Measurements from ENCODE around the gene DOCK4.

The DOCK4 gene

GRCh38 chr7:111990643-111991042 is 215.6 kb downstream of the DOCK4 start:
- no peak for DNase-seq

DNA sequence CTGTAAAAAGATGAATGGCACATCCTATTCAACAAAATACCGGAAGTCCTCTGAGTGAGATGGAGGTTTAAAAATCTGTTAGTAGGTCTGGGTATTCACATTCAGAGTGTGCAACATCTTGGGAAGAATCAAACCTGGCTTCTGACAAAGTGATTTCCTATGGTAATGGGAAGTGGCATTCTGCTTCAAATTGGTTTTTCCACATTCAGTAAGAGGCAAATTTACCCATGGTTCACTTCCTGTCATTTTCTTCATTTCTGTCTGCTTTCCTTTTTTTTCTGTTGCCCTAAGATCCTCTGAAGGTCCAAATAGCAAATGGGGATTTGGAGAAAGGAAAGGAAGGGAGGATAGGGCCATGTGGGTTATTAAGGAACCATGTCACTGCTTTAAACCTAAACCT is 218.3 kb downstream of the DOCK4 start:
- no peak for DNase-seq

GRCh38 chr7:111987115-111987826 is 218.9 kb downstream of the DOCK4 start:
- no peak for DNase-seq

DNA sequence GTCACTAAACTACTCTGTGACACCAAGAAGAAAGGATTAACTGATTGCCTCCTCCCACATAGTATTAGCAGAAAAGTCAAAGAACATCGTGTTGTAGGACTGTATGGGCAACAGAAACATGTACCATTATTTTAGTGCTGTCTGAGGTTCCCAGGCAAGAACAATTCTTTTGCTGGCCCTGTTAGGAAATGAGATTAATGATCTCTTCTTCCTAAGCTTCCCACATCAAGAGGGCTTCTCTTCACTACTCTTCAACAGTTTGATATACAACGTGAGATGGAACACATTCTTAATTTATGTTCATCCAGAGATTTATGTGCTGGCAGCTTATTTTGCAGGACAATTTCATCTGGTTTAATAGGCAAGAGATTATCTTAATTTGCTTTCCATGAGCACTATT is 219.6 kb downstream of the DOCK4 start:
- DNase-seq = no peak

DNA sequence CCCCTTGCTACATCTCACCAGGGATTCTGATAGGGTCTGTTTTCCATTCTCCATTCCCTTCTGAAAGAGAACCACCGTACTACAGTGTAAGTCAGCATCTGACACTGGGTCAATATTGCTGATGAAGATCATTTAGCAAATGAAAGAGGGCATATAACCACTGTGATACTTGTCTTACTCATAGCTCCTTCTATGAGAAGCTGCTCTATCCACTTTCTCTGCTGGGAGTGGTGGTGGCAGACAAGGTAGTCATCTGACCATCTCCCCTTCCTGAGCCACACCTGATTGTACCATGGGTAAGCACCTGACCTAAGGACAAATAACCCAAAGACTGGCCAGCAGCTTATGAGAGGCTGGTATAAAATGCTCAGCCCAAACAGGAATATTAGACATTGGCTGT is 220.4 kb downstream of the DOCK4 start:
- no peak for DNase-seq

- DNase-seq = no peak
These were observed 223.4 kb downstream of the DOCK4 start for GRCh38 chr7:111982804-111983203.

DNA sequence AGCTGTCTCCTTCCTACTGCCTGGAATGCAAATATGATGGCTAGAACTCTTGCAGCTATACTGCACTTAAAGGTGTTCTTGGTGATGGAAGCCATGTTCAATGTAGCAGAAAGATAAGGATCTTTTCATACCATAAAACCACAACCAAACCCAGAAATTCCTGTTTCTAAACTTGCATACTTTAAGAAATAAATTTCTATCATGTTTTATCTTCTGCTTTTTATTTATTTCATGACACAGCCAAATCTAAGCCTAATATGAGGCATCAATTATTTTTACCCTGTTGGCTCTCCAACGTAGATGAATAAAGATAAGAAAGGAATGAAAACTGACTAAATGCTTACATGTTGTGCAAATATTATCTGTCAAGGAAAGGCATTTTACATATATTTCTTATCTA is 224.1 kb downstream of the DOCK4 start:
- no peak for DNase-seq

GRCh38 chr7:111980725-111981124 is 225.5 kb downstream of the DOCK4 start:
- no peak for DNase-seq

DNA sequence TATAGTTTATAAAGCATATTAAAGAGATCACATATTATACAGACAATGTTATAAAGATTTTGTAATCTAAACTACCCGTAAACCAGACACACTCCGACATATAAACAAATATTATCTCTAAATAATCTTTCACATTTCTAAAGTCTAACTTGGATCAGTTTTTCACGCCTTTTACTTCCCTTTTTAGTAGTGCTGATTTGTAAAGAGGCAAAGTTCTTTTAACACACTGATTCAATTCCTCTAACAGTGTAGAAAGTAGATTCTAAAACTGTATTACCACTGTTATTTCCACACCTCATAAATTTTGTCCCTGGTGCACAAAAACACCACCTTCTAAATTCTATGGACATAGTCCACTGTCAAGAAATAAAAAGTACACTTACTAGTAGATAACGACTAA is 230.9 kb downstream of the DOCK4 start:
- DNase-seq = no peak

GRCh38 chr7:111960984-111961383 is 245.2 kb downstream of the DOCK4 start:
- DNase-seq = no peak

DNA sequence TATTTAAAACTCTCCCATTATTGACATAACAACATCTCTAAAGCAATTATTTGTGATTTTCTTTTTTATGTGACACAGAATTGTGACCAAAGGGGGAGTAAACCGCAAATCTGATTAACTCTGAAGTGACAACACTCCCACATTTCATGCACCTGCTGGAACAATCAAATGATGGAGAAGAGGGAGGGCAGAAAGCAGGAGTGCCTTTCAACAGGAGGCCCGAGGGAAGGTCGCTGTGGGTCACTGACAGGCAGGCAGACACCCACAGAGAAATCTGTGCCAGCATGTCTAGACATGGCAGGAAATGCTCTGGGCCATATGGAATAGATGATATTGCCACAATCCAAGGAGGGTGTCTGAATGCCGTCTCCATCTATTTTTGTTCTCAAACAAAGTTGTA is 247.3 kb downstream of the DOCK4 start:
- peak; percentile 95 for DNase-seq

DNA sequence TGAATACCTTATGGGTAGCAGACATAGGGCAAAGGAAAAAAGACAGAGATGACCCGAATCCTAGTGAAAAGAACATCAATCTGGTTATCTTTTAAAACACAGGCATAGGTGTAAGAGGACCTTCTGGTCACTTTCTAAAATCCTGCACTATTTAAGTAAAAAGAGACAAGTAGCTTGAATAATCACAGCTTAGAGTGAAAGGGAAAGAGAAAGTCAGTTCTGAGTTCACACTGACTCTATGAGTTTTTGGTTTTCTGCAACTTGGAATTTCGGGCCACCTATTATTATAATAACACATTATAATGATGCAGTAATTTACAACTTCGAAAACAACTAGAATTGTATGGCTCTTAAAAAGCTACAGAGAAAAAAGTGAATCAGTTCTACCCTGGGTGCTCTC is 247.8 kb downstream of the DOCK4 start:
- no peak for DNase-seq

GRCh38 chr7:111955616-111956015 is 250.6 kb downstream of the DOCK4 start:
- no peak for DNase-seq

- no peak for DNase-seq
These were observed 251.5 kb downstream of the DOCK4 start for GRCh38 chr7:111954474-111955381.

DNA sequence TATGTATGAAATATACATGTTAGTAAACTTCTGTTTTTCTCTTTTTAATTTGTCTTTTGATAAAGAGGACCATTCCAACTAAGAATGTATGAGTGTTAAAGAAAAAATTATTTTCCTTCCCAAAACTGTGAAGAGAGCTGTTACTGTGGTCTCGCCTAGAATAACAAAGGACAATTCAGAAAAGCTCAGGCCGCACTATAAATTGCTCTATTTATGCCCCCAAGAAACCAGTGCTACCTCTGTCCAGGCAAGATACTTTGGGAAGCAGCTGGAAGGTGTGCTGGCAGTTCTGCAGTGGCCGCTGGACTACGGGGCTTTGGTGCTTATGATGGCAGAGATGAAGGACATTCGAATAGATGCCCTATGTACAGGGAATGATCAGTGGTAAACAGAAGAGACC is 252.1 kb downstream of the DOCK4 start:
- no peak for DNase-seq

GRCh38 chr7:111953611-111954010 is 252.6 kb downstream of the DOCK4 start:
- peak; percentile 30 for DNase-seq

- DNase-seq = no peak
These were observed 253.4 kb downstream of the DOCK4 start for GRCh38 chr7:111952783-111953182.

DNA sequence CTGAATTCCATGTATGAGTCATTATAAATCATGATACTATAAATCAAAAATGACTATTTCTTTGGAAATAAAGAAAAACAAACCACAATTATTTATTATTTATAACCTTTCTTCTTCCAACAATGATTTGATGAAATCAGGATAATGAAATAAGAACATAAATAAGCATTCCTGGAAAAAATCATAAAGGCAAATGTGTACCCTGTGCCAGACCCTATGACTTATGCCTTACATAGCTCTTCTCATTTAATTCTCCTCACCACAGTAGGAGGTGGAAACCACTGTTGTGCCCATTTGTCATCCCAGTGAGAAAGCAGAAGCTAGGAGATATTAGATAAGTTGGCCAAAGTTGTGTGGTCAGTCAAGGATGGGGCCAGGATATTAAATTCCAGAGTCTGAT is 255.1 kb downstream of the DOCK4 start:
- DNase-seq = no peak

- DNase-seq = no peak
These were observed 263.6 kb downstream of the DOCK4 start for GRCh38 chr7:111942450-111943081.

DNA sequence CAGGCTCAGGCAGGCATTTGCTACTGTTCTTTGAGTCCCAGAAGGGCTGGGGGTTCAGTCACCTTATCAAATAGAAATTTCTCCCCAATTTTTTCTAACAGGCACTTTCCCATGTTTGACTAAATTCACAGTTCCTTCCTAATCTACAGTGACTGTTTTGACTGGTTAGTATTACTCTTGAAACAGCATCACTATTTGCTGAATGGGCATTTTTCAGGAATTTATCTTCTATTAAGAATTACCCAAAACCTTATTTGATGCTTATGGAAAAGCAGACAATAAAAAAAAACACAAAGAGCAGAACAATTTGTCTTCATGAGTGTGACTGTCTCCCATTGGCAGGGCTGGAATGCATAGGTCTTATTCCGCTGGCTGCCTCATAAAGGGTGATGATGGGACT is 269.0 kb downstream of the DOCK4 start:
- DNase-seq = no peak

DNA sequence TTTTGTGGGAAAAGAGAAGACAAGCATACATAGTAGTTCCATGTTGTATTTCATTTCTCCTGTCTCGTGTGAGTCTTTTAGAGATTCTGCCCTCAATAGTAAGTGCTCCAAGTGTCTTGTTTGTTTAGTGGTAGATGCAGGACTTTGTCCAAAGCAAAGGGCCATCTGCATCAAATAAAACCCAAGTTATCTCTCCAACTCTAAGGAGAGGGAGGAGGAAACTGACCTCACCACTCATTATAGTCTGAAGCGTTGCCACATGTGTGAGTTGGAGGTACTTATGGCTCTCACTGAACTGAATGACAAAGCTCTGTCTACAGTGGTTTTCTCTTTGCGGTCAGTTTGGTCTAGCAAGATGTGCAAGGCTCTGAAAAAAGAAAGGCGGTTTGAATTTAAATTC is 272.6 kb downstream of the DOCK4 start:
- DNase-seq = no peak

- DNase-seq = no peak
These were observed 274.2 kb downstream of the DOCK4 start for GRCh38 chr7:111931958-111932357.

DNA sequence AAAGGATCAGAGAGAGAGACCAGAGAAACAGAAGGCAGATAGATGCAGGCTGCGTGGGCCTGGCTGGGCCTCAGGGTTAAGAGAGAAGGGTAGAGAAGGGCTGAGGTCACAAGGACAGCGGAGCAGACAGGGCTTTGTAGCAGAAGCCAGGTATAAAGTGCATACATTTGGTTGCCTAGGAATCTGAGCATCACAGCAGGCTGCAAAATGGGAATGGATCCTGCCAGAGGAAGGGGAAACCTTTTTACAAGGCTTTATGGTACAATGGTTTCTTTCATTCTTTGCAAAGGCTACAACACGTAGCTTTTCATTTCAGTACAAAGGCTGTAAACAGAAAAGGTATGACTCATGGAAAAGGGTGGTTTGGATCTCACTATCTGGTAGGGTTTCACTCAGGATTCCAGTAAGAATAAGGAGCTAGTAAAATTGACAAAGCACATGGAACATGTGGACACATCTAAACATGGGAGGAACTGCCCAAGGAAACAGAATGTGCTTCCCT is 275.1 kb downstream of the DOCK4 start:
- DNase-seq = no peak

GRCh38 chr7:111929264-111929663 is 276.9 kb downstream of the DOCK4 start:
- no peak for DNase-seq
